A673 (cell line): ENCODE results near the gene DYNLT3.

Experiments used
- EZH2 ChIP-seq: fragments of 200-600 bp; sonication (generic); IDR thresholded peaks from 2 replicates; pipeline ENCODE4 v1.6.1; 2017; ENCODE audit warnings: borderline replicate concordance, low read depth, mild to moderate bottlenecking, mixed read lengths, antibody characterized with exemption, low read length; ENCODE audit not compliant: poor library complexity, severe bottlenecking
- TF ChIP-seq, protein P1 (sequence below): fragments of 300-800, 200-600 bp; sonication (generic); conservative IDR thresholded peaks from 2 replicates; pipeline ENCODE4 v1.5.1; 2017; ENCODE audit warnings: low read depth, mild to moderate bottlenecking, antibody characterized with exemption, low read length, moderate library complexity, mixed read lengths

DNA sequence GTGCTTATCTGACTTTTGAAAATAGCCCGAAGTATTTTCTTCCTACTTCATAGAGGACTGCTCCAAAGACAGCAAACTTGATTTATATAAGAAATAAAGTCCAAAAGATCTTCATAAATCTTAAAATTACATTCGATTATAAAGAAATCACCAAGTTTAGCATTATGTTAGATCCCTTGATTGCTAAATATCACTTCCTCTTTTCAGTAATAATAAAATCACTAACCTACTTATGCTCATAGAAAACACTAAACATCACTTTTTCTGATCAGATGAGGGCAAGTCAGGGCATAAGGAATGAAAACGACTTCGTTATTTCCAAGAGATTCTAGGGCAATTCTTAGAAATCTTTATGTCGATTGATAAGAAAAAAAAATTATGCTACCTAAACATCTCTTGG, 32.0 kb downstream of the DYNLT3 start:
- TF ChIP-seq, protein P1, sequence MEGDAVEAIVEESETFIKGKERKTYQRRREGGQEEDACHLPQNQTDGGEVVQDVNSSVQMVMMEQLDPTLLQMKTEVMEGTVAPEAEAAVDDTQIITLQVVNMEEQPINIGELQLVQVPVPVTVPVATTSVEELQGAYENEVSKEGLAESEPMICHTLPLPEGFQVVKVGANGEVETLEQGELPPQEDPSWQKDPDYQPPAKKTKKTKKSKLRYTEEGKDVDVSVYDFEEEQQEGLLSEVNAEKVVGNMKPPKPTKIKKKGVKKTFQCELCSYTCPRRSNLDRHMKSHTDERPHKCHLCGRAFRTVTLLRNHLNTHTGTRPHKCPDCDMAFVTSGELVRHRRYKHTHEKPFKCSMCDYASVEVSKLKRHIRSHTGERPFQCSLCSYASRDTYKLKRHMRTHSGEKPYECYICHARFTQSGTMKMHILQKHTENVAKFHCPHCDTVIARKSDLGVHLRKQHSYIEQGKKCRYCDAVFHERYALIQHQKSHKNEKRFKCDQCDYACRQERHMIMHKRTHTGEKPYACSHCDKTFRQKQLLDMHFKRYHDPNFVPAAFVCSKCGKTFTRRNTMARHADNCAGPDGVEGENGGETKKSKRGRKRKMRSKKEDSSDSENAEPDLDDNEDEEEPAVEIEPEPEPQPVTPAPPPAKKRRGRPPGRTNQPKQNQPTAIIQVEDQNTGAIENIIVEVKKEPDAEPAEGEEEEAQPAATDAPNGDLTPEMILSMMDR: no peak
- TF ChIP-seq EZH2: no peak
